Upper lobe of right lung (tissue), 1 donor: ENCODE data around the gene GRPEL2. TPM values are rescaled to one million over a fixed set of nuclear protein-coding genes. Genes with fewer than 3 reads are reported as not detected.
A peak's percentile ranks its signal among the peaks of the same experiment; 100 is the strongest.

Source experiments
- ATAC-seq: fragments of 200-7000 bp; cut with Tn5 transposase; one replicate; pipeline ENCODE4 v1.9.1; 2020; ENCODE audit warnings: mild to moderate bottlenecking, moderate library complexity
- DNase-seq: peaks from one replicate; pipeline ENCODE4 v3.0.0-alpha.2; 2020
- H3K27ac ChIP-seq: fragments of 200-600 bp; one replicate; pipeline ENCODE4 v1.8.0; 2022
- H3K27me3 ChIP-seq: fragments of 200-600 bp; one replicate; pipeline ENCODE4 v1.8.0; 2022; ENCODE audit warnings: mild to moderate bottlenecking
- H3K36me3 ChIP-seq: fragments of 200-600 bp; one replicate; pipeline ENCODE4 v1.8.0; 2022
- H3K4me1 ChIP-seq: fragments of 200-600 bp; one replicate; pipeline ENCODE4 v1.8.0; 2022
- H3K4me3 ChIP-seq: fragments of 200-600 bp; one replicate; pipeline ENCODE4 v1.8.0; 2022; ENCODE audit warnings: mild to moderate bottlenecking
- H3K9me3 ChIP-seq: fragments of 200-600 bp; one replicate; pipeline ENCODE4 v1.8.0; 2022
- intact Hi-C: fragments of 100-400 bp; cut with DNase I; formaldehyde crosslinking; loops from one replicate; pipeline ENCODE4 v1.11.0; 2022
- total RNA-seq: library from RNA; stranded (reverse); fragmentation: NEBNext Ultra II Directional; extraction: Animal tissue kit (Norgen Biotek cat#: 25700); gene quantifications from one replicate; pipeline ENCODE4 v1.2.1, GENCODE V29; 2021
- TF ChIP-seq, protein P1 (sequence below): fragments of 200-600 bp; IDR thresholded peaks from one replicate; pipeline ENCODE4 v1.8.0; 2022; ENCODE audit warnings: antibody characterized with exemption
- donor health status: DM: no; HTN: yes; CAD: no; lungs with severe emphysema.

GRPEL2 gene
- total RNA-seq, 1 donor from 2014 or later: 23.9 TPM

- Histone ChIP-seq H3K36me3 (peaks cover 5% of the 10 kb centered on the region), H3K27ac (no peak overlapping the region), H3K4me1 (peaks cover 10% of the 10 kb centered on the region), H3K9me3 (no peaks in the 10 kb centered on the region), H3K4me3 (no peak overlapping the region), H3K27me3 (no peaks in the 10 kb centered on the region)
- no peak for DNase-seq
- intact Hi-C loops: no loop called here
- TF ChIP-seq, protein P1, sequence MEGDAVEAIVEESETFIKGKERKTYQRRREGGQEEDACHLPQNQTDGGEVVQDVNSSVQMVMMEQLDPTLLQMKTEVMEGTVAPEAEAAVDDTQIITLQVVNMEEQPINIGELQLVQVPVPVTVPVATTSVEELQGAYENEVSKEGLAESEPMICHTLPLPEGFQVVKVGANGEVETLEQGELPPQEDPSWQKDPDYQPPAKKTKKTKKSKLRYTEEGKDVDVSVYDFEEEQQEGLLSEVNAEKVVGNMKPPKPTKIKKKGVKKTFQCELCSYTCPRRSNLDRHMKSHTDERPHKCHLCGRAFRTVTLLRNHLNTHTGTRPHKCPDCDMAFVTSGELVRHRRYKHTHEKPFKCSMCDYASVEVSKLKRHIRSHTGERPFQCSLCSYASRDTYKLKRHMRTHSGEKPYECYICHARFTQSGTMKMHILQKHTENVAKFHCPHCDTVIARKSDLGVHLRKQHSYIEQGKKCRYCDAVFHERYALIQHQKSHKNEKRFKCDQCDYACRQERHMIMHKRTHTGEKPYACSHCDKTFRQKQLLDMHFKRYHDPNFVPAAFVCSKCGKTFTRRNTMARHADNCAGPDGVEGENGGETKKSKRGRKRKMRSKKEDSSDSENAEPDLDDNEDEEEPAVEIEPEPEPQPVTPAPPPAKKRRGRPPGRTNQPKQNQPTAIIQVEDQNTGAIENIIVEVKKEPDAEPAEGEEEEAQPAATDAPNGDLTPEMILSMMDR: no peak
- no peak for ATAC-seq
Observed at GRCh38 chr5:149340920-149341319, 4.4 kb upstream of the GRPEL2 start.

- Histone ChIP-seq H3K36me3 (no peaks in the 10 kb centered on the region), H3K4me1 (peaks cover 10% of the 10 kb centered on the region), H3K9me3 (no peaks in the 10 kb centered on the region), H3K4me3 (no peak overlapping the region), H3K27ac (no peak overlapping the region), H3K27me3 (no peaks in the 10 kb centered on the region)
- TF ChIP-seq, protein P1: no peak
- ATAC-seq (no peak), DNase-seq (no peak)
- intact Hi-C loops: no loop called here
Observed at GRCh38 chr5:149341876-149342275, 3.4 kb upstream of the GRPEL2 start.

GRCh38 chr5:149344151-149344550 lies 1.1 kb upstream of the GRPEL2 start:
- intact Hi-C loops: no loop called here
- TF ChIP-seq, protein P1: no peak
- Histone ChIP-seq H3K9me3 (no peaks in the 10 kb centered on the region), H3K4me3 (no peak overlapping the region), H3K4me1 (peaks cover 16% of the 10 kb centered on the region), H3K36me3 (peaks cover 19% of the 10 kb centered on the region), H3K27me3 (no peaks in the 10 kb centered on the region), H3K27ac (peak overlapping the region; percentile 80)
- no peak for DNase-seq
- ATAC-seq: no peak

DNA sequence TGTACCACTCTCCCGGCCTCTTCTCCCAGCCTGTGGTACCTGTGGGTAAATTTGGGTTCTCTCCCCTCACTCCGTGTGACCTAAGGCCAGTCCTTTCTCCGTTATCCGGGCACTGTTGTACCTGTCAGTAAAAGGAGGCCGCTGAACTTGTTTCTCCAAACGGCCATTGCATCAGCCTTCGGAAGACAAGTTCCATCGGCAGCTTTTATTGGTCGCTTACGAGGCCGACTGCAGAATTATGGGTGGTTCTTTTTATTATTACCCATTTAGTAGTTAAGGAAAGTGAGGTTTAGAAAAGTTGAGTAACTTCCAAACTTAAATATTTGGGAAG lies 558 bp downstream of the GRPEL2 start:
- TF ChIP-seq, protein P1: no peak
- Histone ChIP-seq H3K9me3 (no peaks in the 10 kb centered on the region), H3K36me3 (peaks cover 36% of the 10 kb centered on the region), H3K4me1 (peaks cover 16% of the 10 kb centered on the region), H3K27ac (peak overlapping the region; percentile 80), H3K4me3 (peak overlapping the region; percentile 88), H3K27me3 (no peaks in the 10 kb centered on the region)
- DNase-seq (no peak), ATAC-seq (peak; percentile 3)
- intact Hi-C loops: no loop called here

GRCh38 chr5:149348518-149348917 lies 3.2 kb downstream of the GRPEL2 start:
- H3K36me3 ChIP-seq: peaks cover 63% of the 10 kb centered on the region
- intact Hi-C loops: no loop called here
- peak overlapping the region; percentile 26 for H3K27ac ChIP-seq
- H3K27me3 ChIP-seq: no peaks in the 10 kb centered on the region
- no peak for DNase-seq
- H3K4me1 ChIP-seq: peaks cover 16% of the 10 kb centered on the region
- no peaks in the 10 kb centered on the region for H3K9me3 ChIP-seq
- ATAC-seq: no peak
- TF ChIP-seq, protein P1: no peak
- H3K4me3 ChIP-seq: no peak overlapping the region

- H3K27ac ChIP-seq: no peak overlapping the region
- H3K27me3 ChIP-seq: no peaks in the 10 kb centered on the region
- TF ChIP-seq, protein P1: no peak
- H3K4me3 ChIP-seq: no peak overlapping the region
- intact Hi-C loops: no loop called here
- no peak for DNase-seq
- peaks cover 12% of the 10 kb centered on the region for H3K4me1 ChIP-seq
- no peak for ATAC-seq
- peaks cover 71% of the 10 kb centered on the region for H3K36me3 ChIP-seq
- H3K9me3 ChIP-seq: no peaks in the 10 kb centered on the region
Observed at GRCh38 chr5:149349382-149349781, 4.1 kb downstream of the GRPEL2 start.
